ENCODE data around the gene LRP10.

- TF ChIP-seq TAF1 (IDR thresholded peaks at IDR 0.05; ENCODE audit: low read depth, low read length) (no peak), POLR2A (IDR thresholded peaks at IDR 0.05; ENCODE audit: low read depth, low read length) (no peak), POLR2AphosphoS5 (IDR thresholded peaks at IDR 0.05; ENCODE audit: low read depth, low read length) (no peak)
Measured at GRCh38 chr14:22847661-22848341, 23.7 kb upstream of the LRP10 start.
